HG03039 (cell line): ENCODE data around the gene RXYLT1.
A peak's percentile ranks its signal among the peaks of the same experiment; 100 is the strongest.
"Not testable (repeated sequence)": the region's sequence is repeated elsewhere in the genome, so short reads cannot be mapped to it uniquely, and the experiment has no call there.

Experiments used
- ATAC-seq: cut with Tn5 transposase; IDR thresholded peaks from one replicate; pipeline ENCODE4 v1.9.1; 2021; ENCODE audit warnings: mild to moderate bottlenecking, moderate library complexity; ENCODE audit not compliant: unreplicated experiment

The RXYLT1 gene, protein sequence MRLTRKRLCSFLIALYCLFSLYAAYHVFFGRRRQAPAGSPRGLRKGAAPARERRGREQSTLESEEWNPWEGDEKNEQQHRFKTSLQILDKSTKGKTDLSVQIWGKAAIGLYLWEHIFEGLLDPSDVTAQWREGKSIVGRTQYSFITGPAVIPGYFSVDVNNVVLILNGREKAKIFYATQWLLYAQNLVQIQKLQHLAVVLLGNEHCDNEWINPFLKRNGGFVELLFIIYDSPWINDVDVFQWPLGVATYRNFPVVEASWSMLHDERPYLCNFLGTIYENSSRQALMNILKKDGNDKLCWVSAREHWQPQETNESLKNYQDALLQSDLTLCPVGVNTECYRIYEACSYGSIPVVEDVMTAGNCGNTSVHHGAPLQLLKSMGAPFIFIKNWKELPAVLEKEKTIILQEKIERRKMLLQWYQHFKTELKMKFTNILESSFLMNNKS

DNA sequence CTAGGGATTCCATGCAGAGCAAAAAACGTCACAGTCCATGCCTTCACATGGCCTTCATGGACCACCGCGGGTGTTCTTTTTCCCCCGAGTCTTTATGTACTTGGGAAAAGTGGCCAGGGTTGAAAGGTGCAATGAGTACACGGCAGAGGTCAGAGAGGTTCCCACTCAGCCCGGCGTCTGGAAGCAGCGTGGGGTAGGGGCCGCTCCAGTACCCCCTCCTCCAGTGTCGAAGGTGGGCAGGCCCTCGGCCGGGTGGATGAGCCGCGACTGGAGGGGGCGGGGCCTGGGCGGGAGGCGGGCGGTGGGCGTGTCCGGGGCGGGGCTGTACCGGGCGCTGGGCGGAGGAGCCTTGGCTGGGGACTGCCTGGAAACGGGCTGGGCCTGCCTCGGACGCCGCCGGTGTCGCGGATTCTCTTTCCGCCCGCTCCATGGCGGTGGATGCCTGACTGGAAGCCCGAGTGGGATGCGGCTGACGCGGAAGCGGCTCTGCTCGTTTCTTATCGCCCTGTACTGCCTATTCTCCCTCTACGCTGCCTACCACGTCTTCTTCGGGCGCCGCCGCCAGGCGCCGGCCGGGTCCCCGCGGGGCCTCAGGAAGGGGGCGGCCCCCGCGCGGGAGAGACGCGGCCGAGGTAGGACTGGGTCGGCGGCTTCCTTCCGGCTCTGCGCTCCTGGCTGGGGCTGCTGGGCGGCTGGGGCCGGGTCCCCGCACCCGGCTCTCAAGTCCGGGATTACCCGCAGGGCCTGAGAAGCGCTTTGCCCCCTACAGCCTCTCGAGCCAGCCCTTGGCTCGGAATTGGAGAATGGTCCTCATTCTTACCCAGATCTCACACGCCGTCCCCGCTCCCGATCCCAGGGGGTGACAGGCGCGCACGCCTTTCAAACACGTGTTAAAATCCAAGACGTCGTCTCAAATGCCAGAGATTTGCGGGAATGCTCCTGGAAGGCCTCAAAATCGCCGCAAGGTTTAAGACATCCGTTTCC lies at the start of gene RXYLT1:
TSS of gene RXYLT1 (plus strand) at position 412 of the 984 bp plus-strand sequence. CDS start at position 464, 52 bp downstream.
- peak; percentile 97 for ATAC-seq

DNA sequence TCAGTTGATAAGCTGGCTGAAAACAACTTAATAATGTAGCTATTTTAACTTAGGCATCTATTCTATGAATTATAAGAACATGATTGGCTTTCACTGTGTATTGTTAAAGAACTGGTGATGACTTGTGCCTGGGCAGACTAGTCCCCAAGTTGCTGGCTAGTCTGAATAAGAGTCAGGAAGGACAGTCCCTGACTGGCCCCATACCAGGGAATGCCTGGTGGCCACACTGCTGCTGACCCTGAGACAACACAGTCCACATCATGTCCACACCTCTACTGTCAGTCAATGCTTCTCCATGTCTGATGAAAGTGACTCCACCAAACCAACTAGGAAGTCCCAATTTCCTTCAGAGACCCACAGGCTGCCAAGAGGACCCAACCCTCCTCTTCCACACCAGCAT lies 46.9 kb upstream of the RXYLT1 start:
- ATAC-seq = not testable (repeated sequence)

DNA sequence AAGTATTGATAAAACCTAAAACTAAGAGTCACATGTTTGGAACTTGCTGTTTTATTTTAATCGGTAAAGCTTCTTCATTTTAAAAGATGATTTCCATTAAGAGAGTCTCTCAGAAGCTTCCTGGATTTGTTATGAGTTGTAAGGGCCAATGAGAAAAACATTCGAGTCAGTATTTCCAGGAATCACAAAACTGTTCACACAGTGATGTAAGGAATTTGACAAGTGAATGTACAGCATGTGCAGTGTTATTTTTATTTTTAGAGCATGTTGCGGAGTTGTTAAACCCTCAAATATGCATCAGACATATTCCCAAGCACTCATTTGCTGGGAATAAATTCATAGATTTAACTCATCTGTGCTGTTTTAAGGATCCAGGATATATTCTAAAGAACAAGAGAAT lies 46.1 kb upstream of the RXYLT1 start:
- not testable (repeated sequence) for ATAC-seq

DNA sequence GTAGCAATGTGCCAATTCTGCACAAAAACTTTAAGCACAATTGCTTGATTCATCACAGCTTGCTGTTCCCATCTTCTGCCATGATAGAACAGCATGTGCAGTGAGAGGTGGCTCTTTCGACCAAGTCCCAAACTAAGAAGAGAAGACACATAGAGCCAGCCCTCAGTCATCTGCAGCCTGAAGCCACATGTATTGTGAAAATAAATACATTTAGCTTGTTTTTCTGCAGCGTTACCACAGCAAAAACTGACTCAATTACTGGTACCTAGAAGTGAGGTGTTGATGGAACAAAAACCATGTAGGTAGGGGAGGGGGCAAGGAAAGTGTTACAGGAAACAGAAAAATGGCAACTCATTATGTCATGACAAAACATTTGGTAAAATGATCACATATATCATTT lies 39.2 kb upstream of the RXYLT1 start:
- ATAC-seq = not testable (repeated sequence)

DNA sequence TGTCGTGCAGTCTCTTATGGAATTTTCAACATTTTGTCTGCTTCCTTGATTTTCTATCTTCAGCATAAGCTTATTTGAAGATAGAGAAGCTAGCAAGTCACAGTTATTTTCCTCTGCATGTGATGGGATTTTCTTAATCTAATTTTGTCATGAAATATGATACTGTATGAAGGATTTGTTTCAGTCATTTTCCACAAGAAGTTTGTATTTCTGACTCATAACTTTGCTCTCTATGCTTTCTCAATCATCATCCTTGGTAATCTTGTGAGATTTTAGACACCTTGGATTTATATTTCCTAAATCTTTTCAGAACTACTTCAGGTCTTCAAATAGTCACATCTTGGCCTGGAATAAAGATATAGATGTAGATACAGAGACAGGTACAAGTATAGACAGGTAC lies 38.3 kb upstream of the RXYLT1 start:
- not testable (repeated sequence) for ATAC-seq

DNA sequence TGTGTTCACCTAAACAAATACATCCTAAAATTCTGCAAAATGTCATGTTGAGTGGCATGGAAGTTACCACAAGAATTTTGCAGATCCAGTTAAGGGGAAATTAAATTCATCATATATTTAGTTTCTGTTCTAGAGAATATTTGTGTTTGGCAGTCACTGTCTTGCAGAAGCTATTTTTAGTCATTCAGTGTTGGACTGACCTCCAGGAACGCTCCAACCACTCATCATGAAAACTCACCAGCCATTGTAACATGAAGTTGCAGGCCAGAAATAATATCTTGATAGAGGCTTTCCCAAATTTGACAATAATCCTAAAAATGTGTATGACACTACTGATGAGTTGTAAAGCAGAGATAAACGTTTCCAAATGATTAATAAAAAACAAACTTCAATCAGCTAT lies 35.6 kb upstream of the RXYLT1 start:
- ATAC-seq = not testable (repeated sequence)

DNA sequence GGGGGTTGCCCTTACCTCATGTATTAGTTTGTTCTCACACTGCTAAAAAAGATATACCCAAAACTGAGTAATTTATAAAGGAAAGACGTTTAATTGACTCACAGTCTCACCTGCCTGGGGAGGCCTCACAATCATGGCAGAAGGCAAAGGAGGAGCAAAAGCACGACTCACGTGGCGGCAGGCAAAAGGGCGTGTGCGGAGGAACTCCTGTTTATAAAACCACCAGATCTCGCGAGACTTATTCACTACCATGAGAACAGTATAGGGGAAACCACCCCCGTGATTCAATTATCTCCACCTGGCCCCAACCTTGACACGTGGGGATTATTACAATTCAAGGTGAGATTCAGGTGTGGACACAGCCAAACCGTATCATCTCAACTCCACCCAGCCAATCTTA lies 33.2 kb upstream of the RXYLT1 start:
- not testable (repeated sequence) for ATAC-seq

DNA sequence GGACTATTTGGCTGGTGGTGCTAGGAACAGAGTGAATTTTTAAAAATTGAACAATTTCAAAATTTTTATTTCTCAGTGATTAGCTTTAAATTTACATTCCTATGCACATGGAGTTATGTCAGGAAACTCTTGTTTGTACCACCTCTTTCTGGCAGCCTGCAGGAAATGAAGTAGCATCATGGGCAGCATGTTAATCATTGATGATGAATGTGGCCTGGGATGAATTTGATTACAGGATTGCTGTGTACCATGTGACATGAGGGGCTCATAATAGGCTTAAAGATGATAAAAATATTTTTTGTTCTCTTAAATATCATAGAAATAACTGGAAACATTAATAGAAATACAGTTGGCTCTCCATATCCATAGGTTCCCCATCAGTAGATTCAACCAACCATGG lies 32.6 kb upstream of the RXYLT1 start:
- ATAC-seq = not testable (repeated sequence)

DNA sequence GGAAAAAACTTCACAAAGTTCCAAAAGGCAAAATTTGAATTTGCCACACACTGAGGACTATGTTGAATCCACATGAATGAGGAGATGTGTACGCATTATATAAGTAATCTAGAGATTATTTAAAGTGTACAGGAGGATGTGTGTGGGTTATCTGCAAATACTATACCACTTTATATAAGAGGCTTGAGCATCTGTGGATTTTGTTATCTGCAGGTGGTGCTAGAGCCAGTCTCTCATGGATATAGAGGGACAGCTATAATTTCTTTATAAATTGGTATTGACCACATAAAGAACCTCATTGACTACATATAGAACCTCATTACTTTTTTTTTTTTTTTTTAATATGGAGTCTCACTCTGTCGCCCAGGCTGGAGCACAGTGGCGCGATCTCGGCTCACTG lies 32.2 kb upstream of the RXYLT1 start:
- no peak for ATAC-seq

DNA sequence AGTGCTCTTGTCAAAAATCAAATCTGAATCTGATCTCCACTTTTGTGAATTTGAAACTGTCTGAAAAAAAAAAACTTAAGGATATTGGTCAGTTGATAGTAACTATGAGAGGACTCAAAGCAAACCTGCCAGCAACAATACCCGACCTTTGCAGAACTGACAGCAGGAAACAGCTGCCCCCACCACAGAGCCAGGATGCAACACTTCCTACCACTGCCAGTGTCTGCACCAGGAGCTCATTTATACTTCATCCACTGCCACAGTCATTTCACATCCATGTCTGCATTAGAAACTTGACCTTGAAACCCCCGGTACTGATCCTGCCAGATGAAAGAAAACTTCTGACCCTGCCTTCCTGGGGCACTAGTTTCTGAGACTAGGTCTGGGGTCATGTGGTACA lies 27.4 kb upstream of the RXYLT1 start:
- ATAC-seq = no peak

DNA sequence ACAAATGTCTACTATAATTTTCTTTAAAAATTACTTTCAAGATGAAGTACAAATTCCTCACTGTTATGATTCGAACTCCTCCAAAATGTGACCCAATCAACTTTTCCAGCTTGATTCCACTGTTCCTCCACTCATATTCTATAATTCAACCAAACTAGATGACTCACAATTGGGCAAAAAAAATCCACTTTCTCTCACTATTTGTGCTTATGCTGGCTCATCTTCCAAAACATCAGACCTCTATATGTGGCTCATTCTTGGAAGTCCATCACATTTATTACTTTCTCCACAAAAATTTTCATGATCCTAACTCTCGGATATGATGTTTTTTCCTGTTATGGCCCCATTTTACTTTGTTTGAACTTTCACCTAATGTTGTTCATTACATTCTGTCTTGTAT lies 26.9 kb upstream of the RXYLT1 start:
- ATAC-seq = no peak

DNA sequence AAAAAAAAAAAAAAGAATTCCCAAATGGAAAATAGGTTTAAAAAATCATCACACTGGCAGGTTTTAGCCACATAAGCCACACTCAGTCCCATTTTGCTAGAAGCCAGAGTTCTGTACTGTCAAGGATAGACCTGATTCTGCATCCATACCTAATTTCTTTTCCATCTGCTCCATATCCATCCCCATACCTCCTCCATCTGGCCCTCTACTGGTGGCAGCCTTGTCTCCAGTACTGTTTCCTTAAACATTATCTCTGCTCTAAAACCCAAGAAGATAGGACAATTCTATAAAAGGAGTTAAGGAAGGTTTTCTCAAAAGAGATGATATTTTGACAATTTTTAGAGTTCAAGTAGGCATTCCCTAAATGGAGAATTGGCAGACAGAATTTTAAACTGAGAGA lies 26.0 kb upstream of the RXYLT1 start:
- no peak for ATAC-seq

DNA sequence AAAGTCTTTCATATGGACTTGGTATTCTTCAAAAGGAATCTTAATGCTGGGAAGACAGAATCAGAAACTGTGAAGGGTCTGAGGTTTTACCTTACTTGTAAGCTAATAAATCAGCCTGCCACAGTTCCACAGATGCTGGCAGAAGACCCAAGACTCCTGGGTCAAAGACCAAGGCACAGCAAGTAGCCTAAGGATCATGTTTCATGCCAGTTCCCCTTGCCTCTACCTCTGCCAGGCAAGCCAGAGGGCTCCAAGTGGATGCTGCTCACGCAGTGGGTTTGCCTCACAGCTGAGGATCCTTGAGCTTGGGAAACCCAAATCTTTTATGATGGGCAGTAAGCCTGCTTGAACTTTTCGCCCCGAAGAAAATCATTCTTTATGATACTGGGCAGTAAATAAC lies 15.2 kb upstream of the RXYLT1 start:
- no peak for ATAC-seq

DNA sequence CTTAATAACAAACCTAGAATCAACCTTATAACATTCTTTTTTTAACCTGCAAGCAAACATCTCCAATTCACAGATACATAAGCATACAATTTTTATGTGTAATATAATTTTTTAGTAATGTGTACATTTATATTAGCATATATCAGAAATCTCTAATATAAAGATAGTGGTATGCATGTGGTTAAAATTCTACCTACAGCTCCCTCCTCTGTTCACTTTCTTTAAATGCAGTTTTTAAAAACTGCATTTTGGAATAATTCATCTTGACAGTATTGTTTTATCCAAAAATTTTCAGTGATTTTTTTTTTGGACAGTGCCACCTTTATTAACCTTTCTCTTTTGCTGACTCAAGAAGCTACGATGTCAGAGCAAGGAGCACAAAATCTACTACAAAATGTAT lies 13.2 kb upstream of the RXYLT1 start:
- ATAC-seq = no peak

DNA sequence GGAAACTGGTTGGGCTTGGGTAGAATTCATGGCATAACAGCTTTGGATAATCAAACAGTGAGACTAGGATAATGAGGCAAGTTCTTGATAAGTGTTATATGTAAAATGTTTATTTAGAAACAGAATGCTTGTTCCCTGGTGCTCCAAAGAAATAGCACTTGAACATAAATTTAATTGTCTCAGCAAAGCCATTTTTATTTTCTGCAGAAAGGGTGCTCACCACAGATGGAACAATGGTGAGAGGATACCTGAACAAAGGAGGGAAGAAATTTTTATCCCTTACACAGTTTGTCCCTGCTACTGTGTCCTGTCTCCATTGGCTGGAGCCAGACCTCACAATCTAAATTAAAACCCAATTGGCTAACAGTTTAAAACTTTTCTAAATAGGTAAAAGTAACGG lies 9.3 kb upstream of the RXYLT1 start:
- ATAC-seq = no peak

DNA sequence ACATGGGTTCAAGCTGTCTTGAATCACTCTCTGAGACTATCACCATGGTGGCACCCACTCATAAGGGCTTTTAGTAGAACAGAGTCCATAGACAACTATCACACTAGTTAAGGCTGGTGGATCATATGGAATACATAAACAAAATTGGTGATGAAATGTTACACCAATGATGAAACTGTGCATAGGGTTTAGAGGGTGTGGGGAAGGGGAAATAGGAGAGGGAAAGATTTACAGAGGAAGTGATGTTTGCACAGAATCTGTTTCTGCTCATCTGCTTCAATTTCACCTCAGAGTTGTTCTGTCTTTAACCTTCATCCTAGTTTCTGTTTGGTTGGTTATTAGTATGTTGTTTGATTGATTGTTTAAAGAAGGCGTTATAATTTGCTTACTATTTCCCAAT lies 2.4 kb upstream of the RXYLT1 start:
- no peak for ATAC-seq

DNA sequence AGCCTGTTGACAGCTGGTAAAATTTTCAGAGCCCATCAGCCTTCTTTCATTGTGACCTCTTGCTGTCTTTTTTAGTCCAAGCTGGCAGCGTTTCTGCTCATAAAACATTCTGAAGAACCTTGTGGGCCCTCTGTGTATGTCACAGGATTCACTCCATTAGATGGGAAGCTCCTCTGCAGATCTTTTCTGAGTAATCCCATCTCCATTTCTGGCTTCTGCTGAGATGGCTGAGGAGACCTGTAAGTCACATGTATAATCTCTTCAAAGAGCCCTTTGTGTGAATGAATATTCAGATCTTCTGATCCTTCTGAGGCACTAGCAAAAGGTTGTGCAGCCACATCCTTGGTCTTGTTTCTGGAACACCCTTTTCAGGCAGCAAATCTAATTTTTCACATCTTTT lies 2.8 kb downstream of the RXYLT1 start:
- ATAC-seq = no peak

DNA sequence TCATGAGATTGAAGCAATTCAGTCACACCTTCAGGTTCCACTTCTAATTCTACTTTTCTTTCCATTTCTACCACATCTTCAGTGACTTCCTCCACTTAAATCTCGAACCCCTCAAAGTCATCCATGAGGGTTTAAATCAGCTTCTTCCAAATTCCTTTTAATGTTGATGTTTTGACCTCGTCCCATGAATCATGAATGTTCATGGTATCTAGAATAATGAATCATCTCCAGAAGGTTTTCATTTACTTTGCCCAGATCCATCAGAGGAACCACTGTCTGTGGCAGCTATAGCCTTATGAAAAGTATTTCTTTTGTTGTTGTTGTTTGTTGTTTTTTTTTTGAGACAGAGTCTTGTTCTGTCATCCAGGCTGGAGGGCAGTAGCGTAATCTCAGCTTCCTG lies 7.6 kb downstream of the RXYLT1 start:
- no peak for ATAC-seq

DNA sequence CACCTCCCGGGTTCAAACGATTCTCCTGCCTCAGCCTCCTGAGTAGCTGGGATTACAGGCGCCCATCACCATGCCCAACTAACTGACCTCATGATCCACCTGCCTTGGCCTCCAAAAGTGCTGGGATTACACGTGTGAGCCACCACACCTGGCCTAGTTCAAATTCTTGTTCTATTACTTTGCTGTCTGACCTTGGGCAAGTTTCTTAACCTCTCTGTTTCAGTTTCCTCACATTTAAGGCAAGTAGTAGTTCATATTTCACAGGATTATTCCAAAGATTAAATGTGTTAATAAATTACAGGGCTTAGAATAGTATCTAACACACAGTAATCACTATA lies 10.9 kb downstream of the RXYLT1 start:
- ATAC-seq = no peak

DNA sequence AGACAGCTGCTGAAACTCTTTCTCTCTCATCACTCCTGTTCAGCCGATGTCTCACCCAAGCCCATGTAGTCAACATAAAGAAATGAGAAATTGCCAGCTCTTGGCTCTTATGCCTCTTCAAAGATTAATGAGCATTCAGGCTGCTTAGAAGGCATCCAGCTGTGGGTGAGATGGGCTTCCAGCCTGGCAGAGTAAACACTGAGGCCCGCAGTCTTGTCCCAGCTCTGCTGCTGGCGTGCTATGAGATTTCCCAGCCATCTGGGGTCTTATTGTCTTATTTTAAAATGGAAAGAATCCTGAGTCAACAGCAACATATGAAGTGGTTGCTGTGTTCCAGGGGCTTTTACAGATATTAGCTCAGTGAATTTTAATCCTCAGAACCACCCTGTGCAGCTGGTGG lies 12.6 kb downstream of the RXYLT1 start:
- no peak for ATAC-seq

DNA sequence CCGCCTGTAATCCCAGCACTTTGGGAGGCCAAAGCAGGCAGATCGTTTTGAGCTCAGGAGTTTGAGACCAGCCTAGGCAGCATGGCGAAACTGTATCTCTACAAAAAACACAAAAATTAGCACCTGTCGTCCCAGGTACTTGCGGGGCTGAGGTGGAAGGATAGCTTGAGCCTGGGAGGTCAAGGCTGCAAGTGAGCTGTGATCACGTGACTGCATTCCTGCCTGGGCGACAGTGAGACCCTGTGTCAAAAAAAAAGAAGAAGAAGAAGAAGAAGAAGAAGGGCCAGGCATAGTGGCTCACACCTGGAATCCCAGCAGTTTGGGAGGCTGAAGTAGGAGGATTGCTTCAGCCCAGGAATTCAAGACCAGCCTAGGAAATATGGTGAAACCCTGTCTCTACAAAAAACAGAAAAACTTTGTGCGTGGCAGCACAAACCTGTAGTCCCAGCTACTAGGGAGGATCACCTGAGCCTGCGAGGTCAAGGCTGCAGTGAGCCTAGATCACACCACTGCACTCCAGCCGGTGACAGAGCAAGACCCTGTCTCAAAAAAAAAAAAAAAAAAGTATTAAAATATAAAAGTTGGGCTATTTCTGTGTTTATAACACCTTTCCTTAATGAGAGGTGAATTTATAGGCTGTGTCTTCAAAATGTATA lies 15.5 kb downstream of the RXYLT1 start:
- ATAC-seq = no peak
